ENCODE measurements around the gene CEP112. TPM values are rescaled to one million over a fixed set of nuclear protein-coding genes. Genes with fewer than 3 reads are reported as not detected.

The CEP112 gene
- total RNA-seq, 4 donors from 2014 or later = 1.1 to 12.9 (median 9.1) TPM

DNA sequence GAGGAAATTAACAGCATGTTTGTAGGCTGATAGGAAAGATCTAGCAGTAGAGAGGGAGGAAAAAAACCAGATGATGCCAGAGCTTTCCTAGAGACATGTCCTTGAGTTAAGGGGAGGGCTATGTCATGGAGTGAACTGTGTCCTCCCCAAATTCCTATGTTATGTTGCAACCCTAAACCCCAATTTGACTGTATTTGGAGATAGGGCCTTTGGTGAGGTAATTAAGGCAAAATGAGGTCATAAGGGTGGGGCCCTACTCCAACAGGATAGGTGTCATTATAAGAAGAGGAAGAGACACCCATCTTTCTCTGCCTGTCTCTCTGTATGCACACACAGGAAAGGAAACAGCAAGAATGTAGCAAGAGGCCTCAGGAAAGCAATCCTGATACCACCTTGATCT, 435.2 kb downstream of the CEP112 start:
- in situ Hi-C loops (cut with MboI; ENCODE audit: low pct_ligation_motif_present in 1 of 4, low pct_unique_long_range_greater_than_20kb in 1 of 4, low sequenced_read_pairs in 3 of 4) (no loop called here), intact Hi-C loops (cut with DNase I; ENCODE audit: low total_unique reads) (no loop called here)
- no peak overlapping the region for H3K4me3 ChIP-seq
- no peak for DNase-seq
- H3K27ac ChIP-seq = no peak overlapping the region
- H3K9me3 ChIP-seq = no peaks in the 10 kb centered on the region
- H3K4me1 ChIP-seq = no peaks in the 10 kb centered on the region
- TF ChIP-seq, protein P1, sequence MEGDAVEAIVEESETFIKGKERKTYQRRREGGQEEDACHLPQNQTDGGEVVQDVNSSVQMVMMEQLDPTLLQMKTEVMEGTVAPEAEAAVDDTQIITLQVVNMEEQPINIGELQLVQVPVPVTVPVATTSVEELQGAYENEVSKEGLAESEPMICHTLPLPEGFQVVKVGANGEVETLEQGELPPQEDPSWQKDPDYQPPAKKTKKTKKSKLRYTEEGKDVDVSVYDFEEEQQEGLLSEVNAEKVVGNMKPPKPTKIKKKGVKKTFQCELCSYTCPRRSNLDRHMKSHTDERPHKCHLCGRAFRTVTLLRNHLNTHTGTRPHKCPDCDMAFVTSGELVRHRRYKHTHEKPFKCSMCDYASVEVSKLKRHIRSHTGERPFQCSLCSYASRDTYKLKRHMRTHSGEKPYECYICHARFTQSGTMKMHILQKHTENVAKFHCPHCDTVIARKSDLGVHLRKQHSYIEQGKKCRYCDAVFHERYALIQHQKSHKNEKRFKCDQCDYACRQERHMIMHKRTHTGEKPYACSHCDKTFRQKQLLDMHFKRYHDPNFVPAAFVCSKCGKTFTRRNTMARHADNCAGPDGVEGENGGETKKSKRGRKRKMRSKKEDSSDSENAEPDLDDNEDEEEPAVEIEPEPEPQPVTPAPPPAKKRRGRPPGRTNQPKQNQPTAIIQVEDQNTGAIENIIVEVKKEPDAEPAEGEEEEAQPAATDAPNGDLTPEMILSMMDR (IDR thresholded peaks at IDR 0.05) = no peak
- TF ChIP-seq EP300 (IDR thresholded peaks at IDR 0.05; ENCODE audit: low read depth) (no peak), POLR2A (IDR thresholded peaks at IDR 0.05) (no peak), POLR2AphosphoS5 (IDR thresholded peaks at IDR 0.05) (no peak)
- H3K27me3 ChIP-seq = no peaks in the 10 kb centered on the region
- no peaks in the 10 kb centered on the region for H3K36me3 ChIP-seq

DNA sequence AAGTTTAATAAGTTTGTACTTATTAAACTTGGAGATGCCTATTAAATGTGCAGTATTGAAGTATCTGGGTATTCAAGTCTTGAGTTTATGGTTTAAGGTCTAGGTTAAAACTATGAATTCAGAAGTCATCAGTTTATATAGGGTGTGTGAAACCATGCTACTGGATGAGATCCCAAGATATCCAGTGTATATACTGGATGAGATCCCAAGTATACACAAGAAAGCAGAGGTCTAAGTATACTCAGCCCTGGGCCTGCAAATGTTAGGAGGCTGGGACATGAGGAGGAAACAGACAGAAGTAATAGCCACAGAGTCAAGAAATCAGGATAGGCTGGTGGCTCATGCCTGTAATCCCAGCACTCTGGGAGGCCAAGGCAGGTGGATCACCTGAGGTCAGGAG, 436.1 kb downstream of the CEP112 start:
- Histone ChIP-seq H3K36me3 (no peaks in the 10 kb centered on the region), H3K4me1 (peaks cover 4 to 7% (median 5%) of the 10 kb centered on the region in 4 donors), H3K4me3 (no peak overlapping the region), H3K27ac (no peak overlapping the region), H3K9me3 (no peaks in the 10 kb centered on the region), H3K27me3 (no peaks in the 10 kb centered on the region)
- TF ChIP-seq EP300 (IDR thresholded peaks at IDR 0.05; ENCODE audit: low read depth) (no peak), POLR2AphosphoS5 (IDR thresholded peaks at IDR 0.05) (no peak), POLR2A (IDR thresholded peaks at IDR 0.05) (no peak)
- TF ChIP-seq, protein P1 (IDR thresholded peaks at IDR 0.05) = no peak
- intact Hi-C loops (cut with DNase I; ENCODE audit: low total_unique reads) = no loop called here
- in situ Hi-C loops (cut with MboI; ENCODE audit: low pct_ligation_motif_present in 1 of 4, low pct_unique_long_range_greater_than_20kb in 1 of 4, low sequenced_read_pairs in 3 of 4) = no loop called here
- DNase-seq = no peak

DNA sequence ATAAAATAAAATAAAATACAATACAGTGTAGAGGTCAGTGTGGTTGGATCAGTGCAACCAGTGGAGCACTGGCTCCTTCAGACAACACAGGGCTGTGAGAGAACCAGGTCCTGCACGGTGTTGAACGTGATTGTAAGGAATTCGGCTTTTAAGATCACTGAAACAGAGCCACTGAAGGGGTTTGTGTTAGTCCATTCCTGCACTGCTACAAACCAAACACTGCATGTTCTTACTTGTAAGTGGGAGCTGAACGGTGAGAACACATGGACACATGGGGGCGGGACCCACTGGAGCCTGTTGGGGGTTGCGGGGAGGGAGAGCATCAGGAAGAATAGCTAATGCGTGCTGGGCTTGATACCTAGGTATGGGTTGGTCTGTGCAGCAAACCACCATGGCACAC, 437.3 kb downstream of the CEP112 start:
- in situ Hi-C loops (cut with MboI; ENCODE audit: low pct_ligation_motif_present in 1 of 4, low pct_unique_long_range_greater_than_20kb in 1 of 4, low sequenced_read_pairs in 3 of 4) = no loop called here
- 92 to 100% methylated on average over 4 to 7 of the region's 7 CpGs for WGBS, 2 donors (ENCODE audit: low coverage in 1 of 2)
- intact Hi-C loops (cut with DNase I; ENCODE audit: low total_unique reads) = no loop called here

DNA sequence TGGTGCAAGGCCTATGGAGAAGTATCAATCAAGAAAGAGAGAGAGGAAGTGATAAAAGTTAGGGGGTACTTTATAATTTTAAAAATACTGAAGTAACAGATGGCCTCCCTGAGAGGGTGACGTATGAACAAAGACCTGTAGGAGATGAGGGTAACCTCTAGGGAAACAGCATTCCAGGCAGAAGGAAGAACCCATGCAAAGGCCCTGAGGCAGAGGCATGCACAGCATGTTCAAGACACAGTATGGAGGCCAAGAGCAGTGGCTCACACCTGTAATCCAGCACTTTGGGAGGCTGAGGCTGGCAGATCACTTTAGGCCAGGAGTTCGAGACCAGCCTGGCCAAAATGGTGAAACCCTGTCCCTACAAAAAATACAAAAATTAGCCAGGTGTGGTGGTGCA, 437.9 kb downstream of the CEP112 start:
- 92 to 100% methylated on average over 2 of the region's 2 CpGs for WGBS, 2 donors (ENCODE audit: low coverage in 1 of 2)
- no peak for DNase-seq
- Histone ChIP-seq H3K27ac (no peak overlapping the region), H3K4me1 (peaks cover 6 to 12% (median 9%) of the 10 kb centered on the region in 4 donors), H3K9me3 (no peaks in the 10 kb centered on the region), H3K36me3 (no peaks in the 10 kb centered on the region), H3K27me3 (no peaks in the 10 kb centered on the region), H3K4me3 (no peak overlapping the region)
- TF ChIP-seq POLR2A (IDR thresholded peaks at IDR 0.05) (no peak), POLR2AphosphoS5 (IDR thresholded peaks at IDR 0.05) (no peak), EP300 (IDR thresholded peaks at IDR 0.05; ENCODE audit: low read depth) (no peak)
- TF ChIP-seq, protein P1 (IDR thresholded peaks at IDR 0.05) = no peak
- in situ Hi-C loops (cut with MboI; ENCODE audit: low pct_ligation_motif_present in 1 of 4, low pct_unique_long_range_greater_than_20kb in 1 of 4, low sequenced_read_pairs in 3 of 4) = no loop called here
- intact Hi-C loops (cut with DNase I; ENCODE audit: low total_unique reads) = no loop called here

More for the DNA sequence above, 437.3 kb downstream of the CEP112 start:
- H3K36me3 ChIP-seq = no peaks in the 10 kb centered on the region
- H3K27me3 ChIP-seq = no peaks in the 10 kb centered on the region
- H3K27ac ChIP-seq = no peak overlapping the region
- no peaks in the 10 kb centered on the region for H3K9me3 ChIP-seq
- TF ChIP-seq, protein P1 (IDR thresholded peaks at IDR 0.05) = no peak
- no peak for TF ChIP-seq POLR2AphosphoS5 (IDR thresholded peaks at IDR 0.05)
- TF ChIP-seq EP300 (IDR thresholded peaks at IDR 0.05; ENCODE audit: low read depth) = no peak
- TF ChIP-seq POLR2A (IDR thresholded peaks at IDR 0.05) = no peak
- H3K4me3 ChIP-seq = no peak overlapping the region
- DNase-seq = no peak
- peaks cover 6 to 12% (median 9%) of the 10 kb centered on the region in 4 donors for H3K4me1 ChIP-seq
